ENCODE measurements around the gene PPP1R12B. TPM values are rescaled to one million over a fixed set of nuclear protein-coding genes. Genes with fewer than 3 reads are reported as not detected.

Gene PPP1R12B
- total RNA-seq, 1 donor from 2014 or later: 18.5 TPM

Other genes with a start within 250 kb of the PPP1R12B start
- 0.05 TPM in 1 of 2 replicates, not detected in the other for gene GPR37L1, start 225.8 kb upstream of the PPP1R12B start, total RNA-seq
- 50.9 and 57.3 TPM in 2 replicates for gene ARL8A, start 204.0 kb upstream of the PPP1R12B start, total RNA-seq
- gene PTPN7, start 188.1 kb upstream of the PPP1R12B start, total RNA-seq: not detected in 2 replicates
- gene LGR6, start 154.9 kb upstream of the PPP1R12B start, total RNA-seq: 0.16 and 0.91 TPM in 2 replicates
- 69.3 and 71.7 TPM in 2 replicates for gene UBE2T, start 6.8 kb upstream of the PPP1R12B start, total RNA-seq